Adrenal gland (tissue), 12 donors: ENCODE data around the gene PRDM16. TPM values are rescaled to one million over a fixed set of nuclear protein-coding genes. Genes with fewer than 3 reads are reported as not detected.

ENCODE experiments used
- DNase-seq, 7 donors: peaks; one replicate each; pipeline ENCODE4 v3.0.0-alpha.2; 2019 to 2020
- H3K27ac ChIP-seq, 5 donors: fragments of 200-600 bp; sonication (generic) in 4 of 5; 1 replicate in 3 of 5; 2 replicates in 2 of 5; pipeline versions ENCODE4 v1.5.1 to v1.8.0; 2016 to 2020; ENCODE audit warnings: mild to moderate bottlenecking in 1 of 5
- H3K27me3 ChIP-seq: fragments of 200-600 bp; 2 replicates; pipeline ENCODE4 v1.8.0; 2021
- H3K36me3 ChIP-seq, 2 donors: fragments of 200-600 bp; replicated peaks in 1 of 2; 1 replicate in 1 of 2; 2 replicates in 1 of 2; pipeline versions ENCODE4 v1.5.1 to v1.8.0; 2018 to 2022
- H3K4me1 ChIP-seq, 2 donors: fragments of 200-600 bp; replicated peaks in 1 of 2; 1 replicate in 1 of 2; 2 replicates in 1 of 2; pipeline versions ENCODE4 v1.5.1 to v1.8.0; 2018 to 2021
- H3K4me3 ChIP-seq, 4 donors: fragments of 200-600 bp; sonication (generic) in 3 of 4; one replicate each; pipeline ENCODE4 v1.5.1; 2016 to 2018
- H3K9me3 ChIP-seq, 3 donors: fragments of 200-600 bp; sonication (generic) in 1 of 3; replicated peaks in 1 of 3; 1 replicate in 2 of 3; 2 replicates in 1 of 3; pipeline versions ENCODE4 v1.5.1 to v1.8.0; 2016 to 2021
- POLR2A ChIP-seq, 2 donors: fragments of 450-650 bp; IDR thresholded peaks; one replicate each; pipeline ENCODE4 v1.6.1; 2017; ENCODE audit warnings: antibody characterized with exemption in 2 of 2, mild to moderate bottlenecking in 2 of 2, moderate library complexity in 1 of 2
- WGBS, 4 donors: extraction: QIAGEN DNeasy Blood & Tissue Kit in 2 of 4; methylation state at CpG; one replicate each; pipeline versions ENCODE4 v1.1.5 to v1.1.7; 2013 to 2017; 5-methylcytosine and 5-hydroxymethylcytosine counted together
- intact Hi-C, 2 donors: fragments of 100-400 bp; cut with DNase I; formaldehyde crosslinking; loops; one replicate each; pipeline versions ENCODE4 v1.14.1 to v1.15.0; 2022 to 2023
- polyA plus RNA-seq, 3 donors: library from polyadenylated mRNA; stranded (reverse); fragments of 200-250 nt in 2 of 3; fragments of 350-450 nt in 1 of 3; fragmentation: Illumina TruSeq in 1 of 3; extraction: RNeasy Lipid Tissue Mini Kit (QIAGEN cat#74804) in 1 of 3; gene quantifications; one replicate each; pipeline ENCODE4 v1.2.3, GENCODE V29; 2013 to 2014
- total RNA-seq, 9 donors: library from RNA; depleted of rRNA in 4 of 9; stranded (reverse); fragments of >200 nt in 4 of 9; fragments of 120-200 nt in 1 of 9; fragmentation: NEBNext Ultra II Directional in 1 of 9; extraction: Animal tissue kit (Norgen Biotek cat#: 25700) in 1 of 9; gene quantifications; one replicate each; pipeline versions ENCODE4 v1.1.0 to v1.2.4, GENCODE V29; 2013 to 2023
- TF ChIP-seq, protein P1 (sequence below), 6 experiments: fragments of 450-650 bp in 4 of 6; fragments of 200-600 bp in 2 of 6; sonication (generic) in 1 of 6; IDR thresholded peaks; 1 replicate in 5 of 6; 2 replicates in 1 of 6; pipeline versions ENCODE4 v1.5.1 to v1.8.0; 2016 to 2021; ENCODE audit warnings: antibody characterized with exemption in 6 of 6, mild to moderate bottlenecking in 2 of 6, moderate library complexity in 1 of 6
- donor health status: healthy with polysubstance abuse.
- donor health status: Bipolar disorder and iron deficiency.
- donor health status: DM: yes; HTN: yes; CAD: no.
- donor health status: DM: no; HTN: no; CAD: no.
- donor health status: DM: no; HTN: no; CAD: no.
- donor health status: DM: yes; HTN: yes; CAD: no.

PRDM16 gene
- total and polyA plus RNA-seq, 12 donors: 0.04 to 2.8 (median 0.61) TPM; not detected in 1

DNA sequence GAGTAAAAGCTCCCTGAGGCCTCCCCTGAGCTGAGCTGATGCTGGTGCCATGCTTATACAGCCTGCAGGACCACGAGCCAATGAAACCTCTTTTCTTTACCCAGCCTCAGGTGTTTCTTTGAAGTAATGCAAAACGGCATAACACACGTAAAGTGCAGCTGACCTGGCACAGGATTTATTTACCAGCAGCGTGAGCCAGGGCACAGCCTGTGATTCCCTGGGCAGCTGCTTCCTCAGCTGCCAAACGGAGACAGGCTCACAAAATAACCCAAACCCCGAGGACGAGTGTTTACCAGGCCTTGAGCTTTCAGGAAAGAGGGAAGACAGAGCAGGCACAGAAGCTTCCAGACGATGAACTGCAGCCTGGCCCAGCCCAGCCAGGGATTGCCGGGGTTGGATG lies 264.9 kb downstream of the PRDM16 start:
- WGBS, 4 donors: 64 to 74% (median 66%) methylated on average over 6 to 9 of the region's 9 CpGs
- no peaks in the 10 kb centered on the region for H3K27me3 ChIP-seq
- DNase-seq: no peak
- TF ChIP-seq, protein P1, sequence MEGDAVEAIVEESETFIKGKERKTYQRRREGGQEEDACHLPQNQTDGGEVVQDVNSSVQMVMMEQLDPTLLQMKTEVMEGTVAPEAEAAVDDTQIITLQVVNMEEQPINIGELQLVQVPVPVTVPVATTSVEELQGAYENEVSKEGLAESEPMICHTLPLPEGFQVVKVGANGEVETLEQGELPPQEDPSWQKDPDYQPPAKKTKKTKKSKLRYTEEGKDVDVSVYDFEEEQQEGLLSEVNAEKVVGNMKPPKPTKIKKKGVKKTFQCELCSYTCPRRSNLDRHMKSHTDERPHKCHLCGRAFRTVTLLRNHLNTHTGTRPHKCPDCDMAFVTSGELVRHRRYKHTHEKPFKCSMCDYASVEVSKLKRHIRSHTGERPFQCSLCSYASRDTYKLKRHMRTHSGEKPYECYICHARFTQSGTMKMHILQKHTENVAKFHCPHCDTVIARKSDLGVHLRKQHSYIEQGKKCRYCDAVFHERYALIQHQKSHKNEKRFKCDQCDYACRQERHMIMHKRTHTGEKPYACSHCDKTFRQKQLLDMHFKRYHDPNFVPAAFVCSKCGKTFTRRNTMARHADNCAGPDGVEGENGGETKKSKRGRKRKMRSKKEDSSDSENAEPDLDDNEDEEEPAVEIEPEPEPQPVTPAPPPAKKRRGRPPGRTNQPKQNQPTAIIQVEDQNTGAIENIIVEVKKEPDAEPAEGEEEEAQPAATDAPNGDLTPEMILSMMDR (IDR thresholded peaks at IDR 0.05): no peak
- TF ChIP-seq POLR2A (IDR thresholded peaks at IDR 0.05): no peak
- H3K4me3 ChIP-seq: no peak overlapping the region
- no peak overlapping the region for H3K27ac ChIP-seq
- no peaks in the 10 kb centered on the region for H3K4me1 ChIP-seq
- intact Hi-C loops: loop anchor here in 1 of 2 donors (5.0 kb wide), 1 partner anchor 322 kb away; no protein-coding TSS in a partner anchor
- H3K9me3 ChIP-seq: no peaks in the 10 kb centered on the region
- H3K36me3 ChIP-seq: no peaks in the 10 kb centered on the region

DNA sequence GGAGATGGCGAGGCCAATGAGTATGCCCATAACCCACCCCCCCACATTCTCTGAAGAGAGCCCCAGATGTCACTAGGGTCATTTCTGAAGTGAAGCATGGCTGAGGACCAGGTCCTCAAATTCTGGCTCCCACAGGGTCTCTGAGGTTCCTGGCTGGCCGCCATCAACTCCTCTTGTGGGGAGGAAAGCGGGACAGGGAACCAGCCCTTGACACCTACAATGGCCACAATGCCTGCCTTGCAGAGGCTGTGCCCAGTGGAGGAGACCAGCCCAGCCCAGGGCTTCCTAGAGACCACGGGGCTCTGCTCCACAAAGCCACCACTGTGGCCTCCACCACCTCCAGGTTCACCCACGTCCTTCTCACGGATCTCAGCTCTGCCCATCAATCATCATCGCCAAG lies 265.4 kb downstream of the PRDM16 start:
- no peak for DNase-seq
- H3K27me3 ChIP-seq: no peaks in the 10 kb centered on the region
- no peak overlapping the region for H3K27ac ChIP-seq
- WGBS, 4 donors: 57 to 71% (median 63%) methylated on average over 4 to 7 of the region's 7 CpGs
- no peaks in the 10 kb centered on the region for H3K4me1 ChIP-seq
- intact Hi-C loops: loop anchor here in 1 of 2 donors (5.0 kb wide), 1 partner anchor 322 kb away; no protein-coding TSS in a partner anchor
- TF ChIP-seq, protein P1 (IDR thresholded peaks at IDR 0.05): no peak
- no peak for TF ChIP-seq POLR2A (IDR thresholded peaks at IDR 0.05)
- no peak overlapping the region for H3K4me3 ChIP-seq
- no peaks in the 10 kb centered on the region for H3K9me3 ChIP-seq
- H3K36me3 ChIP-seq: no peaks in the 10 kb centered on the region

DNA sequence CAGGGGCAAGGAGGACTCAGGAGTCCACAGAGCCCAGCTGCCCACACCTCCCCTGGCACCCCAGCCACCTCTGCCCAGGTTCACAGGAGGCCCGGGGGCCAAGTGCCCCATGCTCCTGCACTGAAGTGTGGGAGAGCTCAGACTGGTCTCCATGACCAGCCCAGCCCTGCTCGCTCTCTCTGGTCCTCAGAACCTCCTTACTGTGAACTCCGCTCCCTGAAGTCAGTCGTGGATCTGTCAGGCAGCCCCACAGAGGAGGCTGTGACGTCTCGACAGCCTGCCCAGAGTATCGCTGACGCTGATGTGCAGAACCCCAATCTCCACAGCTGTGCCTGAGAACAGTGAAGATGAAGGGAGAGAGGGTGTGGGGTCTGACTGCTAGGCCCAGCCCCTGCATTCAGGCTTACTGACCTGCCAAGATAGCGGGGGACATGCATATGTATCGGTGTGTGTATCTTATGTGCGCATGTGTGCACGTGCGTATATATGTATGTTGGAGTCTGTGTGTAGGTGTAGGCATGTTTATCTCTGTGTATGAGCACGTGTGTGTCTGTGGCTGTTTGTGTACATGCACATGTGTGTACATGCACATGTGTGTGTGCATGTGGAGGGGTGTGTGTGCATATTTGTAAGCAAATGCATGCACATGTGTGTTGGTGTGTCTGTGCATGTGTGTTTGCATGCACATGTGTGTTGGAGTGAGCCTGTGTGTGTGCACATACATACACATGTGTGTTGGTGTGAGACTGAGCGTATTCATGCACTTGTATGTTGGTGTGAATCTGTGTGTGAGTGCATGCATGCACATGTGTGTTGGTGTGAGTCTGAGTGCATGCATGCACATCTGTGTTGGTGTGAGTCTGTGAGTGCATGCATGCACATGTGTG lies 267.0 kb downstream of the PRDM16 start:
- H3K27ac ChIP-seq: no peak overlapping the region
- no peaks in the 10 kb centered on the region for H3K36me3 ChIP-seq
- 79 to 84% (median 82%) methylated on average over 14 to 15 of the region's 15 CpGs for WGBS, 4 donors
- no peaks in the 10 kb centered on the region for H3K4me1 ChIP-seq
- H3K27me3 ChIP-seq: no peaks in the 10 kb centered on the region
- no peak overlapping the region for H3K4me3 ChIP-seq
- TF ChIP-seq POLR2A (IDR thresholded peaks at IDR 0.05): no peak
- TF ChIP-seq, protein P1 (IDR thresholded peaks at IDR 0.05): no peak
- intact Hi-C loops: no loop called here
- H3K9me3 ChIP-seq: no peaks in the 10 kb centered on the region
- DNase-seq: no peak

DNA sequence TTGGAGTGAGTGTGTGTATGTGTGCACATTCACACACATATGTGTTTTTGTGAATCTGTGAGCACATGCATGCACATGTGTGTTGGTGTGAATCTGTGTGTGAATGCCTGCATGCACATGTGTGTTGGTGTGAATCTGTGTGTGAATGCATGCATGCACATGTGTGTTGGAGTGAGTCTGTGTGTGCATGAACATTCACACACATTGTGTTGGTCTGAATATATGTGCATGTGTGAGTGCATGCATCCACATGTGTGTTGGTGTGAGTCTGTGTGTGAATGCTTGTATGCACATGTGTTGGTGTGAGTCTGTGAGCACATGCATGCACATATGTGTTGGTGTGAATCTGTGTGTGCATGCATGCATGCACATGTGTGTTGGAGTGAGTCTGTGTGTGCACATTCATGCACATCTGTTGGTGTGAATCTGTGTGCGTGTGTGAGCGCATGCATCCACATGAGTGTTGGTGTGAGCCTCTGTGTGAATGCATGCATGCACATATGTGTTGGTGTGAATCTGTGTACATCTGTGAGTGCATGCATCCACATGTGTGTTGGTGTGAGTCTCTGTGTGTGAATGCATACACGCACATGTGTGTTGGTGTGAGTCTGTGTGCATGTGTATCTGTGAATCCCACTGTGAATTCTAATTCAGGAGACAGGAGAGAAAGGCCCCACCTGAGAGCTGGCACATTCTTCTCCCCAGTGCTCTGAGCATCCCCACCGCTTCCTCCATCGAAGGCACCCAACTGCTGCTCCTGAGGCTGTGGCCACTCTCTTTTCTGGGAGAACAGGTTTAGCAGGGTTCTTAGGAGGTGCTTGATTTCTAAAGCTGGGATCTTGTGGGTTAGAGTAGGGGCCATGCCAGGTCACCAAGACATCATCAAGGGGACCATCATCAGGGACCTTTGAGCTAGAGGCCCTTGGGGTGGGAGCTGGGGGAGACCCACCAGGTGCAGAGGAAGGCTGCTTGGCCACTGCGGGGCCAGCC lies 267.9 kb downstream of the PRDM16 start:
- H3K9me3 ChIP-seq: no peaks in the 10 kb centered on the region
- 73 to 94% (median 88%) methylated on average over 3 to 6 of the region's 6 CpGs for WGBS, 4 donors
- H3K36me3 ChIP-seq: no peaks in the 10 kb centered on the region
- H3K27me3 ChIP-seq: no peaks in the 10 kb centered on the region
- H3K4me1 ChIP-seq: no peaks in the 10 kb centered on the region
- no peak for TF ChIP-seq POLR2A (IDR thresholded peaks at IDR 0.05)
- TF ChIP-seq, protein P1 (IDR thresholded peaks at IDR 0.05): no peak
- intact Hi-C loops: no loop called here
- no peak overlapping the region for H3K27ac ChIP-seq
- no peak for DNase-seq
- H3K4me3 ChIP-seq: no peak overlapping the region
